Hepatocyte (in vitro differentiated cells): ENCODE measurements around the gene LRRC37B. TPM values are rescaled to one million over a fixed set of nuclear protein-coding genes. Genes with fewer than 3 reads are reported as not detected.

Source experiments
- DNase-seq: peaks from one replicate; pipeline ENCODE4 v3.0.0-alpha.2; 2016; ENCODE audit warnings: low spot score
- H2AFZ ChIP-seq: fragments of 200-600 bp; sonication (generic); 2 replicates; pipeline ENCODE4 v1.6.0; 2016; ENCODE audit warnings: antibody characterized with exemption, mild to moderate bottlenecking
- H3K27ac ChIP-seq: fragments of 200-600 bp; sonication (generic); 2 replicates; pipeline ENCODE4 v1.5.1; 2016; ENCODE audit warnings: mild to moderate bottlenecking
- H3K27me3 ChIP-seq: fragments of 200-600 bp; sonication (generic); 2 replicates; pipeline ENCODE4 v1.6.1; 2016
- H3K36me3 ChIP-seq: fragments of 200-600 bp; sonication (generic); replicated peaks from 2 replicates; pipeline ENCODE4 v1.5.1; 2016; ENCODE audit warnings: low read depth; ENCODE audit not compliant: insufficient read depth
- H3K4me1 ChIP-seq: fragments of 200-600 bp; sonication (generic); 2 replicates; pipeline ENCODE4 v1.5.1; 2016; ENCODE audit warnings: mild to moderate bottlenecking, moderate library complexity; ENCODE audit not compliant: insufficient read depth
- H3K4me2 ChIP-seq: fragments of 200-600 bp; sonication (generic); 2 replicates; pipeline ENCODE4 v1.6.0; 2016
- H3K4me3 ChIP-seq: fragments of 200-600 bp; sonication (generic); 2 replicates; pipeline ENCODE4 v1.5.1; 2016; ENCODE audit warnings: mild to moderate bottlenecking
- H3K79me2 ChIP-seq: fragments of 200-600 bp; sonication (generic); 2 replicates; pipeline ENCODE4 v1.6.0; 2017; ENCODE audit warnings: mild to moderate bottlenecking
- H3K9me2 ChIP-seq: fragments of 200-600 bp; sonication (generic); replicated peaks from 2 replicates; pipeline ENCODE4 v1.6.0; 2017; ENCODE audit warnings: mild to moderate bottlenecking; ENCODE audit not compliant: insufficient read depth
- H3K9me3 ChIP-seq: fragments of 200-600 bp; sonication (generic); 2 replicates; pipeline ENCODE4 v1.5.1; 2016; ENCODE audit warnings: low read depth, mild to moderate bottlenecking
- H4K20me1 ChIP-seq: fragments of 200-600 bp; sonication (generic); 2 replicates; pipeline ENCODE4 v1.6.0; 2016; ENCODE audit warnings: mild to moderate bottlenecking; ENCODE audit not compliant: insufficient read depth, poor library complexity, severe bottlenecking
- CTCF ChIP-seq: fragments of 200-600 bp; sonication (generic); IDR thresholded peaks from 2 replicates; pipeline ENCODE4 v1.5.1; 2016; ENCODE audit warnings: antibody characterized with exemption, mild to moderate bottlenecking; ENCODE audit not compliant: poor library complexity
- EZH2 ChIP-seq: fragments of 200-600 bp; sonication (generic); IDR thresholded peaks from 2 replicates; pipeline ENCODE4 v1.6.1; 2016; ENCODE audit warnings: antibody characterized with exemption, mild to moderate bottlenecking, borderline replicate concordance
- EZH2phosphoT487 ChIP-seq: fragments of 200-600 bp; sonication (generic); IDR thresholded peaks from one replicate; pipeline ENCODE4 v1.6.1; 2018; ENCODE audit warnings: antibody characterized with exemption, mild to moderate bottlenecking, low read depth, moderate library complexity; ENCODE audit not compliant: unreplicated experiment, severe bottlenecking
- WGBS: methylation state at CpG from one replicate; pipeline ENCODE4 v1.1.6; 2016; ENCODE audit warnings: low lambda C conversion rate; ENCODE audit errors: missing lambda C conversion rate; 5-methylcytosine and 5-hydroxymethylcytosine counted together
- polyA plus RNA-seq: library from polyadenylated mRNA; unstranded; fragments of >200 nt; fragmentation: Nextera tagmentation; extraction: Ambion mirVana; gene quantifications from 2 replicates; pipeline ENCODE4 v1.2.1, GENCODE V29; 2016
- small RNA-seq: library from RNA; depleted of rRNA; stranded (forward); fragments of <200 nt; gene quantifications from one replicate; pipeline ENCODE3, GENCODE V24; 2014
- total RNA-seq: library from RNA; depleted of rRNA; stranded (reverse); fragments of >200 nt; gene quantifications from 2 replicates; pipeline ENCODE4 v1.2.3, GENCODE V29; 2014

Gene LRRC37B
- total and polyA plus RNA-seq, 2 experiments from 2014 or later, result 13.3 to 14.6 TPM

DNA sequence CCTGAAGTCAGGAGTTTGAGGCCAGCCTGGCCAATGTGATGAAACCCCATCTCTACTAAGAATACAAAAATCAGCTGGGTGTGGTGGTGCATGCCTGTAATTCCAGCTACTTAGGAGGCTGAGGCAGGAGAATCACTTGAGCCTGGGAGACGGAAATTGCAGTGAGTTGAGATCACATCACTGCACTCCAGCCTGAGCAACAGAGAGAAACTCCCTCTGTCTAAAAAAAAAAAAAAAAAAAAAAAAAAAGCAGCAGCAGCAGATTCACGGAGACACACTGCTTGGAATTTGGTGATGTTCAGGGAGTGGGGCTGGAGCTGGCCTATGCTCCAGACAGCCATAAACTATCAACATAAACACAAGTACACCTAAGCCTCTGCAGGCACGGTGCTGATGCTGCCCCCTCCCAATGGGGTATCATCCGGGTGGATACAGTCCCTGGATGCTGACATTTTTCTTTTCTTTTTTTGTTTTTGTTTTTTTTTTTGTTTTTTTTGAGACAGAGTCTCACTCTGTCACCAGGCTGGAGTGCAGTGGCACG, 95.5 kb downstream of the LRRC37B start:
- no peak overlapping the region for H3K4me3 ChIP-seq
- DNase-seq, result no peak
- H4K20me1 ChIP-seq, result no peaks in the 10 kb centered on the region
- H3K36me3 ChIP-seq, result no peaks in the 10 kb centered on the region
- H3K27me3 ChIP-seq, result no peaks in the 10 kb centered on the region
- H3K27ac ChIP-seq, result no peak overlapping the region
- TF ChIP-seq EZH2 (no peak), EZH2phosphoT487 (no peak), CTCF (no peak)
- 71% methylated on average over 5 of the region's 5 CpGs for WGBS
- no peak overlapping the region for H3K4me2 ChIP-seq
- H3K9me2 ChIP-seq, result no peaks in the 10 kb centered on the region
- no peaks in the 10 kb centered on the region for H3K79me2 ChIP-seq
- H3K4me1 ChIP-seq, result no peaks in the 10 kb centered on the region
- no peaks in the 10 kb centered on the region for H3K9me3 ChIP-seq
- H2AFZ ChIP-seq, result no peak overlapping the region

Small RNA genes within 50 kb of the gene (small RNA-seq; reads per million reads assigned to genes)
- gene AC090616.4 (not detected), gene RNA5SP437 (not detected)

Other genes starting within 250 kb of the LRRC37B start
- 52.0 and 54.3 TPM in 2 replicates for gene COPRS, start 148.1 kb upstream of the LRRC37B start, total RNA-seq
- gene COPRS, start 148.1 kb upstream of the LRRC37B start, polyA plus RNA-seq, result 68.2 and 74.7 TPM in 2 replicates
- gene UTP6, start 105.7 kb upstream of the LRRC37B start, total RNA-seq, result 33.4 and 51.5 TPM in 2 replicates
- gene UTP6, start 105.7 kb upstream of the LRRC37B start, polyA plus RNA-seq, result 56.2 and 56.8 TPM in 2 replicates
- 32.5 and 35.2 TPM in 2 replicates for gene SUZ12, start 70.4 kb upstream of the LRRC37B start, total RNA-seq
- 13.3 and 14.8 TPM in 2 replicates for gene SUZ12, start 70.4 kb upstream of the LRRC37B start, polyA plus RNA-seq
- gene RHOT1, start 135.1 kb downstream of the LRRC37B start, total RNA-seq, result 36.9 and 38.4 TPM in 2 replicates
- 22.6 and 23.9 TPM in 2 replicates for gene RHOT1, start 135.1 kb downstream of the LRRC37B start, polyA plus RNA-seq